ENCODE data around the gene KCNMB2.
"Not testable (repeated sequence)": the region's sequence is repeated elsewhere in the genome, so short reads cannot be mapped to it uniquely, and the experiment has no call there.

KCNMB2 gene

GRCh38 chr3:178536211-178537079 is at the start of gene KCNMB2:
KCNMB2 (plus strand) TSS chr3:178536436.
- peak; percentile 52 for DNase-seq

GRCh38 chr3:178486903-178487302 is 49.3 kb upstream of the KCNMB2 start:
- DNase-seq = no peak

DNA sequence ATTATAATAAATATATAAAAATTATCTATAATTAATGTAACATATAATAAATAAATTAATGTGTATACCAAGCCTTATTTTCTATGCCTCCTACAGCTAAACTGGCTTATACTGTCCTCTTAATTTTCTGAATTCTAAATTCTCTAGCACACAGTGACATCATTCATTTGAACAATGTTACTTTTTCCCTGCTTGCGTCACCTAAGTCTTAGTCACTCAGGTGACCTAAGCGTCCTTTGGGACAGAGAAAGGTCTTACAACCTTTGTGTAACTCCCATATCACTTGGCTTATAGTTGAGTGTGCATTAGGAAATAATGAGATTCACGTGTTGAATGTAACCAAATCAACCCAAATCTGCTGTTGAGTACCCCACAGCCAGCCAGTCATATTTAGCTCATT is 48.5 kb upstream of the KCNMB2 start:
- no peak for DNase-seq

DNA sequence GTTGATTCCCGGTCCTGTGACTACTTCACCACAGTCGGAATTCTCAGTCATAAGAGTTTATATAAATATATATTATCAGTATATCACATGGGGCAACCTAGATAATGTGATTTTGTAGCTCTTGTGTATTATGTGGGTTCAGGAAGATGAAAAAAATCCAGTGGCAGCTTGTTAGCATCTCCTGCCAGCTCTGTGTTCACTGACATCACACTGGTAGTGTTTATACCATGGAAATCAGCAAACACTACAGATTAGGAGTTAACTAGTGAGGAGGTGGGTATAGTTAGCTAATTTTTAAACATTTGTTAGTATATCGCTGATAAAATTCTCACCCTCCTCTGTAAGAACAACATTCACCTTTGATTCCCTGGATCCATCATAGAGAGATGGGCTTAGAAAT is 44.5 kb upstream of the KCNMB2 start:
- DNase-seq = no peak

- no peak for DNase-seq
These were observed 43.7 kb upstream of the KCNMB2 start for GRCh38 chr3:178492491-178492890.

- no peak for DNase-seq
These were observed 41.9 kb upstream of the KCNMB2 start for GRCh38 chr3:178494386-178494785.

GRCh38 chr3:178496911-178497310 is 39.3 kb upstream of the KCNMB2 start:
- no peak for DNase-seq

DNA sequence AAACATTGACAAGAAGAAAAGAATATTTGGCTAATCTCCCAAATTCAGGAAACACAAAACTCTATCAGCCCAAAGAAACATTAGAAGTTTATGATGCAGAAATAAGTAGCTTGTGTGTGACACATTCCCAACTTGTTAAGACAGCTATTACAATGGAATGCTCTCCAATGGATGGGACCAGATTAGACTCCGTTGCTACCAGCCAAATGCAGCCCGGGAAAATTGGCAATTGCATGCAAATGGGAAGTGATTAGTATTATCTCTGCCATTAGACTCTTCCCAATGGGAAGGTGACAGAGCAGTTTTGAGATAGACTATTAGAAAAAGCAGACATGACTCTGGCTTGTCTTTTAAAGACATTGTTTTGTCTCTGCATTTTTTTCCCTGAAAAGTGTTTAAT is 37.4 kb upstream of the KCNMB2 start:
- no peak for DNase-seq

DNA sequence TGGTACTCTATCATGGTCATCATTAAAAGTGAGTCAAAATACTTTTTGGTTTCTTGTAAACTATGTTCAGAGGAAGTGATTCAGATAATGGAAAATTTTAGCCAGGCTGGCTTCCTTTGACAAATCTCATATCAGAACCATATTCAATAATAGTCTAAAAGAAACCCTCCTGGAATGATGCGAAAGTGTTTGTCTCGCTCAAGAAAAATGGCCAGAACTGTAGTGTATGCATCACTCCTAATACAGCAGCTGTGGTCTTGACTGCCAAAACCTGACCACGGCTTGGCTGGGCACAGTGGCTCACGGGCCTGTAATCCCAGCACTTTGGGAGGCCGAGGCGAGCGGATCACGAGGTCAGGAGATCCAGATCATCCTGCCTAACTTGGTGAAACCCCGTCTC is 35.6 kb upstream of the KCNMB2 start:
- no peak for DNase-seq

DNA sequence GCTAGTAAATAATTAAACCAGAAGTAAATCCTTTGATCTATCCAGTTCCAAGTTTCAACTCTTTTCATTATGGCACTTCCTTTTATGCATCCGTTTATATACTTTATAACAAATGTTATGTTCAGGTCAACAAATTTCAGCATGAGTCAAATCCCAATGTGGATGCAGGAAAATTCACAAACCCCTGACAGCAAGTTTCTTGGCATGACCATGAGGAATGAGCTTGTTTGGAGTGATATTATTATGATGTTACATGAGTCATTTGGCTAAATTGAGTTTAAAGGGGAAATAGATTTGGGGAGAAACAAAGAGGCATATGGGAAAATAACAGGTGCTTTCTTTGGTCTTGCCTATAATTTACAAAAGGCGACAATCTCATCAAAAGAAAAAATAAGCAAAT is 32.1 kb upstream of the KCNMB2 start:
- DNase-seq = no peak

DNA sequence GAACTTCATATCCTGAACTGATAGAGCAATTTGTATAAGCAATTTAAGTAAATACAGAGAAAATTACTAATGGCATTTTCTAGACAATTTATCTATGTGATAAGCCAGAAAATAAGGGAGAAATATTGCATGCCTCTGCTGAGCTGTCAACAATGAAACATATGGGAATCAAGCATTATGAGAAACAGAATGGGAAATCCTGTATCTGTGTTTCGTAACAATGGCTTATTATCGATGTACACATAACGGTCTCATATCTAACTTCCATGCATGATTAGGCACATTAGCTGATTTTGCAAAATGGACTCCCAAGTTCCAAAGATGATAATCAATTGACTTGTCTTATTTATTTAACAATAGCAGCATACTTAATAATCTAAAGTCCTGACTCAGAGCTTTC is 30.4 kb upstream of the KCNMB2 start:
- DNase-seq = no peak

- DNase-seq = no peak
These were observed 28.5 kb upstream of the KCNMB2 start for GRCh38 chr3:178507507-178508442.

- DNase-seq = no peak
These were observed 27.8 kb upstream of the KCNMB2 start for GRCh38 chr3:178508443-178508825.

DNA sequence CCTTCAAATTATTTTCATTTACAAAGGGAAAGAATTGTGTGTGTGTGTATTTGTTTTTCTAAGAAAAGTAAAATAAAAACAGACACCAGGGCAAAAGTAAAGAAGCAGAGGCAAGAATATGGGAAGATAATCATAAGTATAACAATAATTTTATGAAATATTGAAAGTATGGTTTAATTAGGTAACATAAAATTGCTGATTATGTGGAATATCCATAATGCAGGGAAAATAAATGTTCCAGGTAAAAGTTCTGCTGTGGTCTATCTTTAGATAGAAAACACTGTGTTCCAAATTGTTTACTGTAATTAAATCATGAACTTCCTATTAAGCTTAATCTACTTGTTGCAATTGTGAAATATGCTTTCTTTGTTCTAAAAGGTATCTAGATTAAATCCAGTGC is 25.7 kb upstream of the KCNMB2 start:
- DNase-seq = no peak

- no peak for DNase-seq
These were observed 23.6 kb upstream of the KCNMB2 start for GRCh38 chr3:178512647-178513046.

DNA sequence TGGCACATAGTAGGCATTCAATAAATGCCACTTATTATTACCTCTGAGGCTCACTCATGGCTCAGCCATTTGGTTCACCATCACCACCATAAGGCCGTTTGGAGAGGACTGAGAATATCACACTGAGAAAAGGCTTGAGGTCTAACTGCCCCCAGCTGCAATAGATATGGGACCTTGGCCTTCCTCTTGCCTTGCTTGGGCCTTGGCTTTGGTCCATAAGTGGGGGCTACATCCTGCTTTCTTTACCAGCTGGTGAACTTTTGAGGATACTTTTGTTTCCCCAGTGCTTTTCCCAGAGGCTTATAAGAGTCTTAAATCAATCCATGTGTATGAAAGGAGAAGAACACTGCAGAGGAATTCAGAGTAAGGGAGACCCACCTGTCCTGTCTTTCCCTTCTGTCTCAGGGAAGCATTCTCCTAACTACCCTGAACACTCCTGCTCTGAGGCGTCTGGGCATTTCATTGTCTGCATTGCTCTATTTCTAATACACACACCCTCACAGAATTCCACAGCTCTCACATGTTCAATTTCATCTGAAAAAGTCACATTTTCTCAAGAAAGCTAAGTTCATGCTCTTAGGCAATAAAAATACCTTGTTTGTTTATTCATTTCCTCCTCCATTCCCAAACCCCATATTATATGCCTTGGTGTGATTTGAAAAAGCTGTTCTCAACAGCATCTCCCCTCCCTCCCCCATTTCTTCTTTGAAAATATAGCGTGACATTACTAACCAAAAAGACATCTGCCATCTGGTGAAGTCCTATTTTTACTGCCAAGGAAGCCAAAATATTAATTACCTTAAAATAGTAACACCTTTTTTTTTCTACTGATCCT is 22.5 kb upstream of the KCNMB2 start:
- DNase-seq = peak; percentile 83

- DNase-seq = no peak
These were observed 21.8 kb upstream of the KCNMB2 start for GRCh38 chr3:178514401-178514800.

DNA sequence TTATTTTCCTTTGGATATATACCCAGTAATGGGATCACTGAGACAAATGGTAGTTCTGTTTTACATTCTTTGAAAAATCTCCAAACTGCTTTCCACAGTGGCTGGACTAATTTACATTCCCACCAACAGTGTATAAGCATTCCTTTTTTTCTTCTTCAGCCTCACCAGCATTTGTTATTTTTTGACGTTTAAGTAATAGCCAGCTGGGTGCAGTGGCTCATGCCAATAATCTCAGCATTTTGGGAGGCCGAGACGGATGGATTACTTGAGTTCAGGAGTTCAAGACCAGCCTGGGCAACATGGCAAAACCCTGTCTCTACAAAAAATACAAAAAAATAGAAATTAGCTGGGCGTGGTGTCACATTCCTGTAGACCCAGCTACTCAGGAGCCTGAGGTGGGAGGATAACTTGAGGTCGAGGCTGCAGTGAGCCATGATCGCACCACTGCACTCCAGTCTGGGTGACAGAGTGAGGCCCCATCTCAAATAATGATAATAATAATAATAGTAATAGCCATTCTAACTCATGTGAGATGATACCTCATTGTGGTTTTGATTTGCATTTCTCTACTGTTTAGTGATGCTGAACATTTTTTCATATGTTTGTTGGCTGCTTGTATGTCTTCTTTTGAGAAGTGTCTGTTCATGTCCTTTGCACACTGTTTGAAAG is 21.0 kb upstream of the KCNMB2 start:
- DNase-seq = not testable (repeated sequence)

GRCh38 chr3:178517665-178518334 is 18.4 kb upstream of the KCNMB2 start:
- DNase-seq = no peak

- no peak for DNase-seq
These were observed 17.4 kb upstream of the KCNMB2 start for GRCh38 chr3:178518660-178519396.

DNA sequence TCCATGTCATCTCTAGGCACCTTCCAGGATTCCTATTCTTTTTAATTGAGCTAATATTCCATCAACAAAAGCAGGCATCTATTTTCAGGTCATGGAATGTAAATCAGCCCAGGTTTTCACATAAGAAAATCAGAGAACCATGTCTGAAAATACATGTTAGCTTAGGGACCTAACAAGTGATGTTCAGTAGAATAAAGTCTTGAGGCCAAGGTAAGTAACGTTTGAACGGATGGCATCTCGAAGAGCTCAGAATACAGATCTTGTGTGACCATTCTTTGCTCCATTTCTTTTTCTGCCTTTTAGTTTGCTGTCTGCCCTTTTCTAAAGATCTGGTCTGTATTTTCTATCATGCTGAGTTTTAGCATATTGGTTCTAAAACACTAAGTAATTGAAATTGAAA is 16.5 kb upstream of the KCNMB2 start:
- no peak for DNase-seq
